HCT116 (cell line): Measurements from ENCODE around the gene ACOT11.

Experiments
- CTCF ChIP-seq, 3 experiments: fragments of 200-600 bp in 1 of 3; sonication (generic) in 1 of 3; IDR thresholded peaks in 2 of 3; conservative IDR thresholded peaks in 1 of 3; 2 replicates each; pipeline ENCODE4 v1.5.1; 2012 to 2017; ENCODE audit warnings: low read depth in 2 of 3, low read length in 2 of 3, antibody characterized with exemption in 1 of 3, borderline replicate concordance in 1 of 3, control low read depth in 1 of 3, mild to moderate bottlenecking in 1 of 3, mixed read lengths in 1 of 3, mixed run types in 1 of 3, moderate library complexity in 1 of 3; ENCODE audit not compliant: insufficient read depth in 1 of 3
- EGR1 ChIP-seq: IDR thresholded peaks from 2 replicates; pipeline ENCODE4 v1.6.1; 2012; ENCODE audit warnings: low read depth
- ELF1 ChIP-seq: IDR thresholded peaks from 2 replicates; pipeline ENCODE4 v1.6.1; 2012; ENCODE audit warnings: low read depth, borderline replicate concordance
- EZH2 ChIP-seq: fragments of 200-600 bp; sonication (generic); IDR thresholded peaks from 2 replicates; pipeline ENCODE4 v1.6.1; 2017; ENCODE audit warnings: antibody characterized with exemption, mixed run types
- POLR2A ChIP-seq: IDR thresholded peaks from 2 replicates; pipeline ENCODE4 v1.7.0; 2011; ENCODE audit warnings: borderline replicate concordance; ENCODE audit not compliant: insufficient read depth, insufficient read length; ENCODE audit errors: extremely low read depth
- POLR2AphosphoS5 ChIP-seq: IDR thresholded peaks from 2 replicates; pipeline ENCODE4 v1.6.1; 2011; ENCODE audit warnings: mild to moderate bottlenecking, low read depth, low read length, moderate library complexity
- SIN3A ChIP-seq: IDR thresholded peaks from 2 replicates; pipeline ENCODE4 v1.6.1; 2012; ENCODE audit warnings: low read depth

- TF ChIP-seq CTCF (IDR thresholded peaks at IDR 0.05 in 2 of 3, conservative IDR thresholded peaks at IDR 0.05 in 1 of 3; ENCODE audit: borderline replicate concordance in 1 of 3, insufficient read depth in 1 of 3, low read depth in 2 of 3, low read length in 2 of 3) = no peak
- no peak for TF ChIP-seq POLR2AphosphoS5
- TF ChIP-seq SIN3A = no peak
- no peak for TF ChIP-seq EGR1
- TF ChIP-seq ELF1 = no peak
- no peak for TF ChIP-seq EZH2
- no peak for TF ChIP-seq POLR2A
Observed at GRCh38 chr1:54546651-54547401, 1.2 kb upstream of the ACOT11 start.
